SKM-1 treated with dmso at 0.1 percent for 144 hours (cell line): ENCODE results near the gene UVSSA.
"Not testable (repeated sequence)": the region's sequence is repeated elsewhere in the genome, so short reads cannot be mapped to it uniquely, and the experiment has no call there.

Source experiments
- DNase-seq: peaks from one replicate; lab custom pipeline; 2025; ENCODE audit not compliant: unreplicated experiment; lab: John Stamatoyannopoulos, UW

UVSSA gene

DNA sequence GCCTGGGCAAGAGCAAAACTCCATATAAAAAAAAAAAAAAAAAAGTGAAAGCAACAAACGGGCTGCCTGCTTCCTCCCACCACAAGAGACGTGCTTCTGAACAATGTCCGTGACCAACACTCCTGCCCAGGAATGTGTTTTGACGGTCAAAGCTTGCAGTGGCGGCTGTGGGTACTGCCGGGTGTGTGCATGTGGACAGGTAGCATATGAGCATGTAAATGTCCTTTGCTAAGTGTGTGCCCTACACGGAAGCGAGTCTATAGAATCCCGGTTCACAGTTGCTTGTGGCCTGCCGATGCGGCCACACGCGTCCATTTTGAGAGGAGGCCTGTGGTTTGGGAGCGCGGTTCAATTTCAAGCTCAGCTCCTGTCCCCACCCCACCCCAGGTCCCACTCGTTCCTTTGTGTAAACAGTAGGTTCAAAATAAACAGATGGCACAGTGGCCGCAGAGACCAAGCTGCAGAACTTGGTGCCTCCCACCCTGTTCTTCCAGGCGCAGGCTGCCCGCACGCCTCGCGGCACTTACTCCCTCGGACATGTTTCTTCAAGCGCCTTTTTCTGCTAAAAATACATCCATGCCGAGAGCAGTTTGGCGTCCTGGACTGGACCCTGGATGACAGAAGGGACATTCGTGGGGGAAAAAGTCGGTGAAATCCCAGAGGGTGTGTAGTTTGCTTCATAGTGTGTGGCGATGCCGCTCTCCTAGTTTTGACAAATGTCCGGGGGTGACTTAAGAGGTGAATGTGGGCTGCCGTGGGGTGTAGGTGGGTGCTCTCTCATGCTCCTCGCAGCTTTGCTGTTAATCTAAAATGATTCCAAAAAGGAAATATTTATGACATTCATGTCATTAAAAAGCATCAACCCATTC lies 70.7 kb downstream of the UVSSA start:
- no peak for DNase-seq

DNA sequence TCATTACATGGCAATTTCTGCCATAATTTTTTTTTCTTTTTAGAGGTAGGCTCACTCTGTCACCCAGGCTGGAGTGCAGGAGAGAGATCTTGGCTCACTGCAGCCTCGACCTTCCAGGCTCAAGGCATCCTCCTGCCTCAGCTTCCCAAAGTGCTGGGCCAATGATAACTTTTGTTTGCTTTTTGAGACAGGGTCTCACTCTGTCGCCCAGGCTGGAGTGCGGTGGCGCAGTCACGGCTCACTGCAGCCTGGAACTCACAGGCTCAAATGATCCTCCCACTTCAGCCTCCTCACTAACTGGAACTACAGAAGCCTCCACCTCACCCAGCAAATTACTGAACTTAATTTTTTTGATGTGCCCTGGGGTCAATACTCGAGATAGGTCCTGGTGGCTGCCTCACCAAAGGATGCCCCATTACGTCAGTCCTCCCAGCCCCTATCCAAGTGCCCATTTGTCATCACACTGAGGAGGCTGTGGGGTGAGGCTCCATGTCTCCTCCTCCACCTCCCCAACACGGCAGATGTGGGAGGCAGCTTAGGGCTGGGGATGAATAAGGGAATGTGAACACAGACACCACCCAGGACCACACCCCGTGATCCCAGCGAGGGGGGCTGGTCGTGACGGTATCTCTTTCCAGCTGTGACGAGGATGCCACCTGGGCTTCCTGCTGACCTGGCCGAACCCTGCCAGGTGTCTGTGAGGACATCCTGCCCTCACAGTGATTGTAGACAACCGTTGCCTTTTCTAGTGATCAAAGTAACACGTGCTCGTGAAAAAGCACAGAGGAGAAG lies 71.7 kb downstream of the UVSSA start:
- DNase-seq = no peak

GRCh38 chr4:1419708-1420107 lies 72.7 kb downstream of the UVSSA start:
- no peak for DNase-seq

DNA sequence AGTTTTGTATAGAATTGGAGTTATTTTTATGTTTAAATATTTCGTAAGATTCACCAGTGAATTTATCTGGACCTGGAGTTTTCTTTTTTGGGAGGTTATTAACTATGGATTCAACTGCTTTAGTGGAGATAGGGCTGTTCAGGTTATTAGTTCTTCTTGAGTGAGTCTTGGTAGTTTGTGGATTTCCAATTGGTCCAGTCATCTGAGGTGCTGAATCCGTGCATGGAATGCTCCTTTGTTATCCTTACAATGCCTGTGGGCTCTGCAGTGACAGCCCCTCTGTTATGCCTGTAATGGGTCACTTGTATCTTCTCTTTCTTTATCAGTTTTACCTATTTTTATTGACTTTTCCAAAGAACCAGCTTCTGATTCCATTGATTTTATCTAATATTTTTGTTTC lies 74.6 kb downstream of the UVSSA start:
- no peak for DNase-seq

- DNase-seq = no peak
Observed at GRCh38 chr4:1427010-1427409, 80.0 kb downstream of the UVSSA start.

DNA sequence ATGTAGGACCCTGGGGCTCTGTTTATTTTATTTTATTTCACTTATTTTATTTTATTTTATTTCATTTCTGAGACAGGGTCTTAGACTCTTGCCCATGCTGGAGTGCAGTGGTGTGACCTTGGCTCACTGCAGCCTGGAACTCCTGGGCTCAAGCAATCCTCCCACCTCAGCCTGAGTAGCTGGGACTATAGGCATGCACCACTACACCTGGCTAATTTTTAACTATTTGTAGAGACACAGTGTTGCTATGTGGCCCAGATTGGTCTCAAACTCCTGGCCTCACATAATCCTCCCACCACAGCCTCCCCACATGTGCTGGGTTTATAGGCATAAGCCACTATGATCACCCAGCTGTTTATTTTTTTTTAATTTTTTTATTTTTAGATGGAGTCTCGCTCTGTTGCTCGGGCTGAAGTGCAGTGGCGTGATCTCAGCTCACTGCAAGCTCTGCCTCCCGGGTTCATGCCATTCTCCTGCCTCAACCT lies 96.7 kb downstream of the UVSSA start:
- not testable (repeated sequence) for DNase-seq
